Caco-2 (cell line): ENCODE data around the gene CDC42BPB. TPM values are rescaled to one million over a fixed set of nuclear protein-coding genes. Genes with fewer than 3 reads are reported as not detected.

Source experiments
- BruUV-seq: library from RNA; stranded (reverse); fragments of 400-500 nt; replicated peaks from 2 replicates; lab custom pipeline; 2021; lab: Mats Ljungman, UMichigan
- CTCF ChIA-PET: fragments of 300-600 bp; sonication (Branson Sonifier 250); formaldehyde crosslinking; loops from one replicate; lab custom pipeline; 2022; ENCODE audit warnings: antibody characterized with exemption; lab: Charles Lee
- POLR2A ChIA-PET: fragments of 300-600 bp; sonication (Branson Sonifier 250); formaldehyde crosslinking; loops from one replicate; lab custom pipeline; 2022; ENCODE audit warnings: antibody characterized with exemption; lab: Charles Lee
- DNase-seq, 2 experiments: peaks; one replicate each; pipeline versions ENCODE4 v3.0.0 to v3.0.0-alpha.2; 2020 to 2022
- H3K27me3 ChIP-seq: replicated peaks from 2 replicates; pipeline ENCODE4 v1.6.0; 2011; ENCODE audit warnings: low read length; ENCODE audit not compliant: control insufficient read depth, insufficient read depth
- H3K36me3 ChIP-seq: 2 replicates; pipeline ENCODE4 v1.5.1; 2011; ENCODE audit warnings: low read length; ENCODE audit not compliant: control insufficient read depth, insufficient read depth
- H3K4me1 ChIP-seq: fragments of 250-450 bp; sonication (Bioruptor Pico); 2 replicates; pipeline ENCODE4 v1.5.1; 2020; ENCODE audit warnings: mild to moderate bottlenecking
- H3K4me3 ChIP-seq: 2 replicates; pipeline ENCODE4 v1.5.1; 2011; ENCODE audit warnings: low read depth, mild to moderate bottlenecking, control low read depth, low read length
- H3K9me3 ChIP-seq: fragments of 250-450 bp; sonication (Bioruptor Pico); 2 replicates; pipeline ENCODE4 v1.5.1; 2020; ENCODE audit warnings: mild to moderate bottlenecking, moderate library complexity
- H3K27ac Mint-ChIP-seq: one replicate; pipeline ENCODE4 v1.8.0; 2022; ENCODE audit warnings: mixed read lengths; ENCODE audit not compliant: unreplicated experiment
- H3K27me3 Mint-ChIP-seq: one replicate; pipeline ENCODE4 v1.8.0; 2022; ENCODE audit warnings: mixed read lengths; ENCODE audit not compliant: insufficient read depth, unreplicated experiment
- H3K36me3 Mint-ChIP-seq: one replicate; pipeline ENCODE4 v1.8.0; 2022; ENCODE audit warnings: mild to moderate bottlenecking, mixed read lengths; ENCODE audit not compliant: insufficient read depth, unreplicated experiment
- H3K4me1 Mint-ChIP-seq: one replicate; pipeline ENCODE4 v1.8.0; 2022; ENCODE audit warnings: low read depth, mixed read lengths; ENCODE audit not compliant: unreplicated experiment
- H3K4me3 Mint-ChIP-seq: one replicate; pipeline ENCODE4 v1.8.0; 2022; ENCODE audit warnings: mild to moderate bottlenecking, moderate library complexity, mixed read lengths; ENCODE audit not compliant: unreplicated experiment
- H3K9me3 Mint-ChIP-seq: one replicate; pipeline ENCODE4 v1.8.0; 2022; ENCODE audit warnings: mixed read lengths; ENCODE audit not compliant: unreplicated experiment
- intact Hi-C: fragments of 100-400 bp; cut with micrococcal nuclease; formaldehyde crosslinking; loops from one replicate; pipeline ENCODE4 v1.10.0; 2022; ENCODE audit not compliant: unreplicated experiment
- total RNA-seq: library from RNA; stranded (reverse); gene quantifications from 2 replicates; pipeline ENCODE4 v1.2.3, GENCODE V29; 2022
- TF ChIP-seq, protein P1 (sequence below), 2 experiments: fragments of 200-600 bp in 1 of 2; IDR thresholded peaks; 1 replicate in 1 of 2; 2 replicates in 1 of 2; pipeline versions ENCODE4 v1.5.1 to v1.8.0; 2011 to 2022; ENCODE audit warnings: antibody characterized with exemption in 1 of 2, control low read depth in 1 of 2, inconsistent platforms in 1 of 2, low read depth in 1 of 2, low read length in 1 of 2, mild to moderate bottlenecking in 1 of 2, moderate library complexity in 1 of 2; ENCODE audit not compliant: insufficient read depth in 1 of 2, severe bottlenecking in 1 of 2, unreplicated experiment in 1 of 2

CDC42BPB gene
- total RNA-seq, 1 experiment from 2014 or later, result 55.1 TPM

DNA sequence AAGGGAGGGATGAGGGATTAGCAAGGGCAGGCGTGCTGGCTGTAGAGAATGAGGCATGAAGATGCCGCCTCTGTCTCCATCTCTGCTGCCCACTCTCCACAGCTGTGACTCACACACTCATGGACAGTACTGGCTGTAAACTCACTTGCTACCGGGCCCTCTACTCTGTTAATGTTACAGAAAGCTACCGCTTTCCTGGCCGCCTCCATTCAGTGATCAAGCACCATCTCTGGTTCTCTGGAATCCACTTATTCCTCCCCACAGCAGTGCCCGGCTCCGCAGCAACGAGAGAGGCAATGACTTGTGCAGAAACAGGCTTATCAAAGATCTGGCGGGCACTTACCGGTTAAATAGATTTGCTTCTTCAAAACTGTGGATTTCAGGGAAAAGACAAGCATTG lies 100.1 kb downstream of the CDC42BPB start:
- no peaks in the 10 kb centered on the region for H3K27me3 Mint-ChIP-seq
- H3K4me3 Mint-ChIP-seq, result no peak overlapping the region
- H3K9me3 ChIP-seq, result no peaks in the 10 kb centered on the region
- TF ChIP-seq, protein P1, sequence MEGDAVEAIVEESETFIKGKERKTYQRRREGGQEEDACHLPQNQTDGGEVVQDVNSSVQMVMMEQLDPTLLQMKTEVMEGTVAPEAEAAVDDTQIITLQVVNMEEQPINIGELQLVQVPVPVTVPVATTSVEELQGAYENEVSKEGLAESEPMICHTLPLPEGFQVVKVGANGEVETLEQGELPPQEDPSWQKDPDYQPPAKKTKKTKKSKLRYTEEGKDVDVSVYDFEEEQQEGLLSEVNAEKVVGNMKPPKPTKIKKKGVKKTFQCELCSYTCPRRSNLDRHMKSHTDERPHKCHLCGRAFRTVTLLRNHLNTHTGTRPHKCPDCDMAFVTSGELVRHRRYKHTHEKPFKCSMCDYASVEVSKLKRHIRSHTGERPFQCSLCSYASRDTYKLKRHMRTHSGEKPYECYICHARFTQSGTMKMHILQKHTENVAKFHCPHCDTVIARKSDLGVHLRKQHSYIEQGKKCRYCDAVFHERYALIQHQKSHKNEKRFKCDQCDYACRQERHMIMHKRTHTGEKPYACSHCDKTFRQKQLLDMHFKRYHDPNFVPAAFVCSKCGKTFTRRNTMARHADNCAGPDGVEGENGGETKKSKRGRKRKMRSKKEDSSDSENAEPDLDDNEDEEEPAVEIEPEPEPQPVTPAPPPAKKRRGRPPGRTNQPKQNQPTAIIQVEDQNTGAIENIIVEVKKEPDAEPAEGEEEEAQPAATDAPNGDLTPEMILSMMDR (IDR thresholded peaks at IDR 0.05; ENCODE audit: insufficient read depth in 1 of 2, low read depth in 1 of 2, low read length in 1 of 2, severe bottlenecking in 1 of 2, unreplicated experiment in 1 of 2), result no peak
- peaks cover 58% of the 10 kb centered on the region for H3K36me3 Mint-ChIP-seq
- no peaks in the 10 kb centered on the region for H3K27me3 ChIP-seq
- POLR2A ChIA-PET, result no interaction called here
- no peak overlapping the region for H3K27ac Mint-ChIP-seq
- BruUV-seq, result no TSS peak
- H3K4me3 ChIP-seq, result no peak overlapping the region
- no peak for DNase-seq
- intact Hi-C loops, result no loop called here
- CTCF ChIA-PET, result no interaction called here
- H3K4me1 Mint-ChIP-seq, result no peaks in the 10 kb centered on the region
- H3K9me3 Mint-ChIP-seq, result no peaks in the 10 kb centered on the region
- no peaks in the 10 kb centered on the region for H3K4me1 ChIP-seq
- H3K36me3 ChIP-seq, result peaks cover 5% of the 10 kb centered on the region; the same call in 1 of the 2 replicates

DNA sequence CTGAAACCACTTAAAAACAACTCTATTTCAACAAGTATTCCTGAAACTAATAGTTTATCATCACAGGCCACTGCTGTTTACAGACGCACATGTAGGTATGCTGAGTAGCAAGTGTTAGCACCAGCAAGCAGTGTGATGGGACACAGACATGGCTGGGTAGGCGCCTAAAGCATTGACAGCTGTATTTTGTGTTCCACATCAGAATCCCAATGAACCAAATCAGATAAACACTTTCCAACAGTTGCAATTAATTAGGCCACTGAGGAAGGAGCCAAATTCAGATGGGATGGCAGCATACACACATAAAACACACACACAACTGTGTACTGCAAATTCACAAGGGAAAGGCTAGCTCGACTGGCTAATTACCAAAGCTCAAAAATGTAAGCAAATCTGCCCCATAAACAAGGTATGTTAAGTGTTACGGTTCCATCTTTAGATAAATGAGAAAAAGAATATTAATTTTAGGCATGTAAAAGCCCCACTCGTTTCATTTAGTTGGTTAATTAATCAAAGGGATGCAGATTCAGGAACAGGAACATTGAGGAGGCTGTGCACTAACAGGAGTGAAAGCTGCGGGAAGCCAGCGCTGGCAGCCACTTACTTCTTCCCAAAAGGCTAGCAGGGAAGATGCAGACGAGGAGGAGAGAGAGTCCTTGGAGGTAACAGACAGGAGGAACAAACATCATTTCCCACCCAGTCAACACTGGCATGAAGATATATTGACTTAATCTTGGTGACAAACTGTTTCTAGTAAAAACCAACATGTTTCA lies 101.5 kb downstream of the CDC42BPB start:
- BruUV-seq, result no TSS peak
- H3K27ac Mint-ChIP-seq, result no peak overlapping the region
- H3K4me3 ChIP-seq, result no peak overlapping the region
- H3K36me3 Mint-ChIP-seq, result peaks cover 49% of the 10 kb centered on the region
- H3K4me1 ChIP-seq, result no peaks in the 10 kb centered on the region
- POLR2A ChIA-PET, result no interaction called here
- DNase-seq, result no peak
- H3K9me3 Mint-ChIP-seq, result no peaks in the 10 kb centered on the region
- no peaks in the 10 kb centered on the region for H3K27me3 Mint-ChIP-seq
- CTCF ChIA-PET, result no interaction called here
- TF ChIP-seq, protein P1 (IDR thresholded peaks at IDR 0.05; ENCODE audit: insufficient read depth in 1 of 2, low read depth in 1 of 2, low read length in 1 of 2, severe bottlenecking in 1 of 2, unreplicated experiment in 1 of 2), result no peak
- H3K4me1 Mint-ChIP-seq, result no peaks in the 10 kb centered on the region
- H3K4me3 Mint-ChIP-seq, result no peak overlapping the region
- intact Hi-C loops, result no loop called here
- no peaks in the 10 kb centered on the region for H3K27me3 ChIP-seq
- peaks cover 5% of the 10 kb centered on the region; the same call in 1 of the 2 replicates for H3K36me3 ChIP-seq
- no peaks in the 10 kb centered on the region for H3K9me3 ChIP-seq

DNA sequence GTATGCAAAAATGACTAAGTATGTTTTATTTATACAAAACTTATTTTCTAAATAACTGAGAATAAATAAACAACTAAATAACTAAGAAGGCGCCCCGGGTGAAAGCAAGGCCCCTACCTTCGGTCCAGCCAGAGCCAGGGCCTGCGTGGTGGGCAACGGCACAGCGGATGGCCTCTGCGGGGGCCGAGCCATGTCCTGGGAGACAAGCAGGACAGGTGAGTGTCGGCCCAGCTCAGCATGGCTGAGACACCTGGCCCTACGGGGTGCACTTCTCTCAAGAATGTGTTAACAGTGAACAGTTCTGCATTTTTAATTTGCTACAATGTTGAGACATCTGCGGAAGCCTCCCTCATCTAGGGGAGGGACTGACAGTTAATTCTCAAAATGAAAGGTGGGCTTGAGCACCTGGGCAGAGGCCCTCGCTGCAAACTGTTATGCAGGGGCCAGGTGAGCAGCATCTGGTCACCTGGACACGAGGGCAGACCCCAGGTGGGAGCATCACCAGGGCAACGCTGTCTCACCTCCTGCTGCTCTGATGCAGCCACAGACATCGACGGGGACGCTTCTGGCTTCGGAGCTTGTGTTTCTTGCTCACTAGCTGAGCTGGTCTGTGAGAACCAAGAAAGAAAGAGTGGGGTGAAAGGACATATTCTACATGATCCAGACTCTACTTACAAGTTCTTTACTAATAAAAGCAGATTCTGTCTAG lies 103.1 kb downstream of the CDC42BPB start:
- Mint-ChIP-seq H3K9me3 (no peaks in the 10 kb centered on the region), H3K27me3 (no peaks in the 10 kb centered on the region), H3K4me1 (no peaks in the 10 kb centered on the region), H3K36me3 (peaks cover 53% of the 10 kb centered on the region), H3K4me3 (no peak overlapping the region), H3K27ac (no peak overlapping the region)
- peaks cover 5% of the 10 kb centered on the region; the same call in 1 of the 2 replicates for H3K36me3 ChIP-seq
- CTCF ChIA-PET, result no interaction called here
- no TSS peak for BruUV-seq
- no peak for DNase-seq
- no peak overlapping the region for H3K4me3 ChIP-seq
- intact Hi-C loops, result no loop called here
- no peaks in the 10 kb centered on the region for H3K4me1 ChIP-seq
- POLR2A ChIA-PET, result no interaction called here
- TF ChIP-seq, protein P1 (IDR thresholded peaks at IDR 0.05; ENCODE audit: insufficient read depth in 1 of 2, low read depth in 1 of 2, low read length in 1 of 2, severe bottlenecking in 1 of 2, unreplicated experiment in 1 of 2), result no peak
- no peaks in the 10 kb centered on the region for H3K27me3 ChIP-seq
- H3K9me3 ChIP-seq, result no peaks in the 10 kb centered on the region
